HFF-Myc (cell line): ENCODE results near the gene CLDN15.

Source experiments
- DNase-seq: peaks from one replicate; pipeline ENCODE4 v3.0.0-alpha.2; 2011; ENCODE audit warnings: low read depth; ENCODE audit errors: extremely low read depth
- H3K4me3 ChIP-seq: replicated peaks from 2 replicates; pipeline ENCODE4 v1.5.1; 2011; ENCODE audit warnings: low read depth, mild to moderate bottlenecking, control low read depth, low read length
- TF ChIP-seq, protein P1 (sequence below): IDR thresholded peaks from 2 replicates; pipeline ENCODE4 v1.5.1; 2012; ENCODE audit warnings: mild to moderate bottlenecking, low read depth, low read length, control low read depth; ENCODE audit errors: missing control alignments

The CLDN15 gene

DNA sequence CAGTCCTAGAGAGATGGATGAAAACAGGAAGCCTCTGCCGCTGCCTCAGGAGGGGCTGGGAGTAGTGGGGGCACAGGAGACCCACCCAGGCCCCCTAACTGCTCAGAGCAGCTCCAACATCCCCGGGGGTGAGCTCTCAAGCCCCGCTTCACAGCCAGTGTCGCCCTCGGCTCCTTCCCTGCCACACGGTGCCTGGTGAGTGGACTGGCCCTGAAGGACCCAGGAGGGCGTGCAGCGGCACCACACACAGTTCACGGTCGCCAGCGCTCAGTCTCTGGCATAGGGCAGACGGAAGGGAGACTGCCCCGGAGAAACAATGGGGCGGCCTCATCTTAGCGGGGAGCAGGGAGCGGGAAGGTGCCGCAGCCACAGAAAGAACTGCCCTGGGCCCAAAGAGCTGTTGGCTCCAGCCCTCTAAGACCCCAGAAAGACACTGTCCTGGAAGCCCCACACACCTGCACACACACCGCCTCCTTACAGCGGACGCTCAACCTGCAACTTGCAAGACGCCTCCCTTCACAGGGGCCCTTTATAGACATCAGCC is 1.2 kb downstream of the CLDN15 start:
- DNase-seq, result no peak
- H3K4me3 ChIP-seq, result no peak overlapping the region
- TF ChIP-seq, protein P1, sequence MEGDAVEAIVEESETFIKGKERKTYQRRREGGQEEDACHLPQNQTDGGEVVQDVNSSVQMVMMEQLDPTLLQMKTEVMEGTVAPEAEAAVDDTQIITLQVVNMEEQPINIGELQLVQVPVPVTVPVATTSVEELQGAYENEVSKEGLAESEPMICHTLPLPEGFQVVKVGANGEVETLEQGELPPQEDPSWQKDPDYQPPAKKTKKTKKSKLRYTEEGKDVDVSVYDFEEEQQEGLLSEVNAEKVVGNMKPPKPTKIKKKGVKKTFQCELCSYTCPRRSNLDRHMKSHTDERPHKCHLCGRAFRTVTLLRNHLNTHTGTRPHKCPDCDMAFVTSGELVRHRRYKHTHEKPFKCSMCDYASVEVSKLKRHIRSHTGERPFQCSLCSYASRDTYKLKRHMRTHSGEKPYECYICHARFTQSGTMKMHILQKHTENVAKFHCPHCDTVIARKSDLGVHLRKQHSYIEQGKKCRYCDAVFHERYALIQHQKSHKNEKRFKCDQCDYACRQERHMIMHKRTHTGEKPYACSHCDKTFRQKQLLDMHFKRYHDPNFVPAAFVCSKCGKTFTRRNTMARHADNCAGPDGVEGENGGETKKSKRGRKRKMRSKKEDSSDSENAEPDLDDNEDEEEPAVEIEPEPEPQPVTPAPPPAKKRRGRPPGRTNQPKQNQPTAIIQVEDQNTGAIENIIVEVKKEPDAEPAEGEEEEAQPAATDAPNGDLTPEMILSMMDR, result no peak

DNA sequence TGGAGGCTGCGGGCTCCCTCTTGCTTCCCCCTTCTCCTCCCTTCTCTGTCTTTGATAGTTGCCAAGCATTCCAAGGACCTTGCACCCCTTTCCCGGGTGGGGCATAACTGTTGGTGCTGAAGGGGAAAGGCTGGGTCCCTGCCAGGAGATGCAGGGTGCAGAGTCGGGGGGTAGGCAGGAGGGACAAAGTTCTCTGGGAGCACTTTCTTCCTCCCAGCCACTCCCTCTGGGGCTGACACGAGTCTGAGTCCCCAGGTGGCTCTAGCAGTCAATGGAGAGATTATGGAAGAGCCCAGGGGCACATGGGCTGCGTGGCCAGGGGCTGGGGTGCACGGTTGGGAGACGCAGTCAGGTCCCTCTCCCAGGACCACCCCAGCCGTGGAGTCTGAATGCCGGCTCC is 2.1 kb downstream of the CLDN15 start:
- H3K4me3 ChIP-seq, result no peak overlapping the region
- TF ChIP-seq, protein P1, result no peak
- DNase-seq, result no peak

DNA sequence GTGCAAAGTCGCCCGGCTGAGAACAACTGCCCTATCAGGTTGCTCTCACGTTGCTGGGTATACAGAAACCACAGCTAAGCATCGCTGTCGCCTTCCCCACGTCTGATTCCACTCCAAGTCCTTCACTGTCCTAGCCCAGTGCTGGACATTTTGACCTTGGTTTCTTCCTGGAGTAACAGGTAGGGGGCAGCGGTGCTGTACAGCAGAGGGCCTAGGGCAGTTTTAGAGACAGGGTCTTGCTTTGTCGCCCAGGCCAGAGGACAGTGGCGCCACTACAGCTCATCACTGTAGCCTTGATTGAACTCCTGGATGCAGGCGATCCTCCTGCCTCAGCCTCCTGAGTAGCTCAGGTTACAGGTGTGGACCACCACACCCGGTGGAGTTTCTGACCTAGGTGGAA is 2.6 kb downstream of the CLDN15 start:
- TF ChIP-seq, protein P1, result peak; percentile 40
- no peak for DNase-seq
- no peak overlapping the region for H3K4me3 ChIP-seq

DNA sequence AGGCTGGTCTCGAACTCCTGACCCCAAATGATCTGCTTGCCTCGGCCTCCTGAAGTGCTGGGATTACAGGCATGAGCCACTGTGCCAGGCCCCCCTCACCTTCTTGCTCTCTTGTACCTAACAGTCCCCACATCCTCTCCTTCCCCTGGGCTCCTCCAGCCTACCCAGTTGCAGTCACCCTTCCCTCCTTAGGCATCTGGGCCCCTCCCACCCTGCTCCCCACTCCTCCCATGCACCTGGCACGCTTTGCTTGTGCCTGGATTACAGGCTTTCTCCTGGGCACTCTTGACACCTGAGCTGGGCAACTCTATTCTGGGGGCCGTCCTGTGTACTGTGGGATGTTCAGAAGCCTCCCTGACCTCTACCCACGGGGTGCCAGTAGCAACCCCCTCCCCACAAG is 3.0 kb downstream of the CLDN15 start:
- TF ChIP-seq, protein P1, result no peak
- DNase-seq, result no peak
- H3K4me3 ChIP-seq, result no peak overlapping the region

DNA sequence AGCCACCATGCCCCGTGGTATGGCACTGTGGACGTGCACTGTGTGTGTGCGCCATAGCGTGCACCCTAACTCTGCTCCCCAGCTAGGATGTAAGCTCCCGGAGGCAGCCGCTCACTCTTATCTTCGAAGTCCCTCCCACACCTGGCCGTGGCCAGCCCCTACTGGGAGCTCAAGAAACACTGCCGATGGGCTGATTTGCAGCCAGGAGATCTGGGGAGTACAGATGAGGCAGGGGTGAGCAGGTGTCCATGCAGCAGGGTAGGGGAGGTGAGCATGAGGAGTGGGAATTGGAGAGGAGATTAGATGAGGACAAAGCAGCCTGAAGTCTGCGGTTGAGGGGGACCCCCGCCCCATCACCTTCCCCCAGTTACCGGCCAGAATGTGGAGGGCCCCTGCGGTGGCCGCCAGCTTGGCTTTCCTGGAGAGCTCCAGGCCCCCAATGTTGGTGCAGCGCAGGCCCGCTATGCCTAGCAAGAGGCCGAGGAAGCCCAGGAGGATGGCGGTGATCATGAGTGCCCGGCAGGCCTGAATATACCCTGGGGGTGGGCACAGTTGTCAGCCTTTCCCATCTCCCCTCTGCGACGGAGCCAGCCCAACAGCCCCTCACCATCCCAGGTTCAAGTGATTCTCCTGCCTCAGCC is 3.6 kb downstream of the CLDN15 start:
- H3K4me3 ChIP-seq, result no peak overlapping the region
- TF ChIP-seq, protein P1, result no peak
- no peak for DNase-seq

DNA sequence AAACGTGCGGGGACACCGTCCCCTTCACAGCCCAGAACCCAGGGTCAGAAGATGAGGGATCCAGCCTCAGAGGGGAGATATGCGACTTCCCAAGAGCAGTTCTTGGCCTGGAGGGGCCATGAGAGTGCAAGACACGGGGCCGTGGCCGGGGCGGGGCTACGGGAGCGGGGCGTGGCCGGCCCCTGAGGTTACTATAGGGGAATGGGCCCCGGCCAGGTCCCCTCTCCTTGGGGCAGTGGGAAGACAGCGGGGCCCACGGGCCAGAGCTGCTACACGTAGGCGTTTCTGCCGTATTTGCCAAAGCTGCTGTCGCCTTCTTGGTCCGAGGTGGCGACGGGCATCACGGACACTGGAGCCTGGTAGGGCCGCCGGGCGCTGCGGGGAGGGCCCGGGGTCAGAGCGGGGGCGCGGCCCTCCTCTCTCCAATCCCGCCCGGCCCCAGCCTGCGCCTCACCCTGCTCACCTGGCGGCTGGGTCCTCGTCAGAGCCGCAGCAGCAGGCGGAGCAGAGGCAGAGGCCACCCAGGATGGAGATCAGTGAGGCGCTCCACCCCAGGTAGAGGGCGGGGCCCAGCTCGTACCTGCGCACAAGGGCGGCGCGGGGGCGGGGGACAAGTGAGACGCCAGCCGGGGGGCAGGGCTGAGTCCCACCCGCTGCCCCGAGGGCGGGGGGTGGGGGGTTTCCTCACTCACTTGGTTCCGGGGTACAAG is 5.3 kb downstream of the CLDN15 start:
- no peak overlapping the region for H3K4me3 ChIP-seq
- no peak for DNase-seq
- TF ChIP-seq, protein P1, result no peak
